Upper lobe of left lung (tissue), 4 donors: ENCODE data around the gene STIM2.

Experiments used
- CTCF ChIP-seq, 6 experiments: fragments of 450-650 bp in 4 of 6; fragments of 200-600 bp in 2 of 6; sonication (generic) in 2 of 6; IDR thresholded peaks; one replicate each; pipeline ENCODE4 v1.5.1; 2016 to 2019; ENCODE audit warnings: antibody characterized with exemption in 6 of 6
- POLR2A ChIP-seq, 4 donors: fragments of 450-650 bp; IDR thresholded peaks; one replicate each; pipeline ENCODE4 v1.5.1; 2016 to 2017; ENCODE audit warnings: antibody characterized with exemption in 4 of 4, mild to moderate bottlenecking in 2 of 4
- POLR2AphosphoS5 ChIP-seq, 2 donors: sonication (generic); formaldehyde crosslinking; IDR thresholded peaks; one replicate each; pipeline ENCODE4 v1.5.1; 2017; ENCODE audit warnings: antibody characterized with exemption in 2 of 2

- TF ChIP-seq CTCF (IDR thresholded peaks at IDR 0.05) = no peak
- TF ChIP-seq POLR2AphosphoS5 (IDR thresholded peaks at IDR 0.05) = no peak
- TF ChIP-seq POLR2A (IDR thresholded peaks at IDR 0.05) = no peak
Measured at GRCh38 chr4:26936284-26937065, 75.8 kb downstream of the STIM2 start.
